Endothelial cell of umbilical vein (primary cell): ENCODE data around the gene KRT84. TPM values are rescaled to one million over a fixed set of nuclear protein-coding genes. Genes with fewer than 3 reads are reported as not detected.

Experiments used
- BruUV-seq: library from RNA; stranded (reverse); fragments of 400-500 nt; replicated peaks from 2 replicates; lab custom pipeline; 2021; lab: Mats Ljungman, UMichigan
- CTCF ChIA-PET: fragments of 300-600, 350-600 bp; sonication (Branson Sonifier 250); formaldehyde crosslinking; loops from one replicate; lab custom pipeline; 2021; ENCODE audit warnings: antibody characterized with exemption, inconsistent platforms; lab: Charles Lee
- POLR2A ChIA-PET: fragments of 300-600, 350-600 bp; sonication (Branson Sonifier 250); formaldehyde crosslinking; loops from one replicate; lab custom pipeline; 2021; ENCODE audit warnings: antibody characterized with exemption, inconsistent platforms; lab: Charles Lee
- DNase-seq: peaks from one replicate; pipeline ENCODE4 v3.0.0-alpha.2; 2011; ENCODE audit warnings: low read depth, low spot score
- FAIRE-seq: peaks from 2 replicates; lab custom pipeline; 2011; peaks lifted over from hg19 to GRCh38; lab: Jason Lieb, UNC
- H2AFZ ChIP-seq: 2 replicates; pipeline ENCODE4 v1.6.0; 2012; ENCODE audit warnings: low read depth, low read length, control low read depth, inconsistent platforms
- H3K27ac ChIP-seq: 2 replicates; pipeline ENCODE4 v1.5.1; 2011; ENCODE audit warnings: low read depth, mild to moderate bottlenecking, control low read depth, low read length, moderate library complexity; ENCODE audit not compliant: insufficient read depth
- H3K27me3 ChIP-seq, 2 experiments: 2 replicates each; pipeline versions ENCODE4 v1.6.0 to v1.6.1; 2011; ENCODE audit warnings: low read length in 2 of 2, mixed read lengths in 1 of 2; ENCODE audit not compliant: control insufficient read depth in 2 of 2, insufficient read depth in 2 of 2
- H3K36me3 ChIP-seq, 2 experiments: 2 replicates in 1 of 2; 3 replicates in 1 of 2; pipeline ENCODE4 v1.5.1; 2011; ENCODE audit warnings: low read length in 2 of 2, mild to moderate bottlenecking in 1 of 2, moderate library complexity in 1 of 2; ENCODE audit not compliant: control insufficient read depth in 2 of 2, insufficient read depth in 2 of 2; ENCODE audit errors: extremely low read depth in 1 of 2
- H3K4me1 ChIP-seq: 3 replicates; pipeline ENCODE4 v1.5.1; 2011; ENCODE audit warnings: mild to moderate bottlenecking, low read length; ENCODE audit not compliant: control insufficient read depth, insufficient read depth; ENCODE audit errors: extremely low read depth
- H3K4me2 ChIP-seq: 2 replicates; pipeline ENCODE4 v1.6.1; 2011; ENCODE audit warnings: low read length, control low read depth, mixed read lengths; ENCODE audit not compliant: insufficient read depth
- H3K4me3 ChIP-seq, 3 experiments: fragments of 200-600 bp in 1 of 3; sonication (generic), shearing (Covaris generic) in 1 of 3; replicated peaks in 1 of 3; 2 replicates each; pipeline ENCODE4 v1.5.1; 2011 to 2016; ENCODE audit warnings: control low read depth in 3 of 3, low read length in 3 of 3, mild to moderate bottlenecking in 2 of 3, inconsistent platforms in 1 of 3, low read depth in 1 of 3, moderate library complexity in 1 of 3; ENCODE audit not compliant: insufficient read depth in 1 of 3
- H3K79me2 ChIP-seq: 2 replicates; pipeline ENCODE4 v1.6.0; 2012; ENCODE audit warnings: low read length, inconsistent platforms; ENCODE audit not compliant: control insufficient read depth, insufficient read depth
- H3K9ac ChIP-seq: replicated peaks from 2 replicates; pipeline ENCODE3; 2011; ENCODE audit warnings: low read length, control low read depth; ENCODE audit not compliant: insufficient read depth; ENCODE audit errors: extremely low read depth
- H3K9me1 ChIP-seq: replicated peaks from 3 replicates; pipeline ENCODE4 v1.6.0; 2011; ENCODE audit warnings: mild to moderate bottlenecking, low read length; ENCODE audit not compliant: control insufficient read depth, insufficient read depth; ENCODE audit errors: extremely low read depth
- H3K9me3 ChIP-seq: replicated peaks from 2 replicates; pipeline ENCODE4 v1.5.1; 2012; ENCODE audit warnings: low read length, inconsistent platforms; ENCODE audit not compliant: control insufficient read depth, insufficient read depth
- H4K20me1 ChIP-seq: replicated peaks from 2 replicates; pipeline ENCODE3; 2011; ENCODE audit warnings: mild to moderate bottlenecking, low read length; ENCODE audit not compliant: control insufficient read depth, insufficient read depth; ENCODE audit errors: extremely low read depth
- CTCF ChIP-seq, 2 donors: IDR thresholded peaks; 1 replicate in 1 of 2; 2 replicates in 1 of 2; pipeline ENCODE4 v1.5.1; 2011; ENCODE audit warnings: low read length in 2 of 2, mild to moderate bottlenecking in 2 of 2, moderate library complexity in 2 of 2, control low read depth in 1 of 2, inconsistent platforms in 1 of 2, low read depth in 1 of 2; ENCODE audit not compliant: insufficient read depth in 1 of 2; ENCODE audit errors: extremely low read depth in 1 of 2
- EZH2 ChIP-seq: IDR thresholded peaks from 2 replicates; pipeline ENCODE4 v1.6.1; 2012; ENCODE audit warnings: borderline replicate concordance, low read depth, mild to moderate bottlenecking, moderate library complexity, low read length, inconsistent platforms; ENCODE audit not compliant: severe bottlenecking
- FOS ChIP-seq: IDR thresholded peaks from 2 replicates; pipeline ENCODE4 v1.6.1; 2011; ENCODE audit warnings: mild to moderate bottlenecking, low read length, moderate library complexity, borderline replicate concordance; ENCODE audit not compliant: insufficient read depth
- GATA2 ChIP-seq: IDR thresholded peaks from 2 replicates; pipeline ENCODE4 v1.7.0; 2011; ENCODE audit warnings: low read depth, mild to moderate bottlenecking, moderate library complexity, mixed read lengths, low read length; ENCODE audit not compliant: insufficient read length, insufficient read depth
- JUN ChIP-seq: IDR thresholded peaks from 2 replicates; pipeline ENCODE4 v1.6.1; 2011; ENCODE audit warnings: borderline replicate concordance, low read depth; ENCODE audit not compliant: insufficient read length, insufficient read depth
- MAX ChIP-seq: IDR thresholded peaks from 2 replicates; pipeline ENCODE4 v1.6.1; 2011; ENCODE audit not compliant: insufficient read depth, insufficient read length
- MYC ChIP-seq: IDR thresholded peaks from one replicate; pipeline ENCODE4 v1.6.1; 2011; ENCODE audit warnings: mild to moderate bottlenecking, low read depth, low read length
- POLR2A ChIP-seq: IDR thresholded peaks from 2 replicates; pipeline ENCODE4 v1.6.1; 2012; ENCODE audit warnings: low read depth, mild to moderate bottlenecking, control low read depth, low read length
- POLR2AphosphoS5 ChIP-seq: IDR thresholded peaks from 2 replicates; pipeline ENCODE4 v1.6.1; 2012; ENCODE audit warnings: low read depth, mild to moderate bottlenecking, control low read depth, low read length, moderate library complexity; ENCODE audit not compliant: insufficient read depth
- dilution Hi-C: fragments of 300-500 bp; cut with MboI; formaldehyde crosslinking; loops from one replicate; pipeline ENCODE4 v1.15.0; 2019; ENCODE audit warnings: low sequenced_read_pairs; ENCODE audit not compliant: extremely low pct_ligation_motif_present
- intact Hi-C: fragments of 100-400 bp; cut with micrococcal nuclease; formaldehyde crosslinking; loops from one replicate; pipeline ENCODE4 v1.10.0; 2022
- polyA plus RNA-seq, 4 experiments: library from polyadenylated mRNA; depleted of rRNA in 3 of 4; stranded (reverse) in 3 of 4; unstranded in 1 of 4; fragments of >200 nt; gene quantifications; 2 replicates each; pipeline versions ENCODE4 v1.2.1 to v1.2.3, GENCODE V29; 2011 to 2012; ENCODE audit warnings: missing spikeins in 1 of 4
- total RNA-seq: library from RNA; stranded (reverse); gene quantifications from 2 replicates; pipeline ENCODE4 v1.2.3, GENCODE V29; 2021

KRT84 gene
- total and polyA plus RNA-seq, 2 donors (not counting 3 experiments of a cell fraction or from before 2014, with no cell fraction given), result not detected

GRCh38 chr12:52380271-52380694 is 5.2 kb downstream of the KRT84 start:
- FAIRE-seq, result no peak
- H3K4me2 ChIP-seq, result no peak overlapping the region
- H3K9ac ChIP-seq, result no peak overlapping the region
- H3K4me3 ChIP-seq, result no peak overlapping the region
- no peaks in the 10 kb centered on the region for H3K36me3 ChIP-seq
- H3K9me1 ChIP-seq, result no peaks in the 10 kb centered on the region
- TF ChIP-seq POLR2AphosphoS5 (no peak), CTCF (IDR thresholded peaks at IDR 0.05; ENCODE audit: extremely low read depth in 1 of 2, insufficient read depth in 1 of 2, low read depth in 1 of 2, low read length in 2 of 2) (peak; percentile 51 to 68)
- ChIA-PET CTCF (interaction anchor here (0.8 to 2.8 kb wide), 19 partner anchors 8 to 600 kb away, joined by 3 to 28 read pairs (median 5); no protein-coding TSS in a partner anchor), POLR2A (no interaction called here)
- peak; percentile 20 for DNase-seq
- no peaks in the 10 kb centered on the region for H3K9me3 ChIP-seq
- H3K27ac ChIP-seq, result no peak overlapping the region
- BruUV-seq, result no TSS peak
- no peaks in the 10 kb centered on the region for H3K79me2 ChIP-seq
- H4K20me1 ChIP-seq, result no peaks in the 10 kb centered on the region
- no peaks in the 10 kb centered on the region for H3K4me1 ChIP-seq
- intact Hi-C loops, result no loop called here
- peaks cover 2 to 14% of the 10 kb centered on the region in 2 experiments for H3K27me3 ChIP-seq
- no peak overlapping the region for H2AFZ ChIP-seq
- dilution Hi-C loops, result no loop called here

- Histone ChIP-seq H2AFZ (no peak overlapping the region), H3K9me1 (no peaks in the 10 kb centered on the region), H4K20me1 (no peaks in the 10 kb centered on the region), H3K79me2 (no peaks in the 10 kb centered on the region), H3K9ac (no peak overlapping the region), H3K4me2 (no peak overlapping the region), H3K4me3 (no peak overlapping the region), H3K27ac (no peak overlapping the region), H3K4me1 (no peaks in the 10 kb centered on the region), H3K9me3 (no peaks in the 10 kb centered on the region), H3K36me3 (no peaks in the 10 kb centered on the region), H3K27me3 (peaks cover 2 to 14% of the 10 kb centered on the region in 2 experiments)
- BruUV-seq, result no TSS peak
- FAIRE-seq (no peak), DNase-seq (no peak)
- ChIA-PET CTCF (interaction anchor here (1.0 to 2.8 kb wide), 15 partner anchors 8 to 601 kb away, joined by 3 to 28 read pairs (median 6); no protein-coding TSS in a partner anchor), POLR2A (no interaction called here)
- dilution Hi-C loops, result no loop called here
- no peak for TF ChIP-seq MYC
- TF ChIP-seq POLR2AphosphoS5, result no peak
- no peak for TF ChIP-seq MAX
- no peak for TF ChIP-seq GATA2
- TF ChIP-seq EZH2, result no peak
- TF ChIP-seq JUN, result no peak
- no peak for TF ChIP-seq POLR2A
- no peak for TF ChIP-seq FOS
- intact Hi-C loops, result no loop called here
Measured at GRCh38 chr12:52379536-52379935, 5.9 kb downstream of the KRT84 start.
